ENCODE results near the gene PHRF1.

PHRF1 gene
- 105 to 131 (median 118) reads per million in 3 donors for total RNA-seq

- DNase-seq: peak; percentile 91 to 94 (median 93)
- H3K36me3 ChIP-seq (ENCODE audit: control insufficient read depth, insufficient read depth, low read length): no peaks in the 10 kb centered on the region
- H3K4me3 ChIP-seq (ENCODE audit: insufficient read depth, low read depth, low read length, poor library complexity, severe bottlenecking): peak within 1 kb of the TSS; percentile 88
- H3K4me1 ChIP-seq (ENCODE audit: control insufficient read depth, insufficient read depth, low read length, poor library complexity, severe bottlenecking): peaks cover 50% of the 10 kb centered on the region
- no peaks in the 10 kb centered on the region for H3K27me3 ChIP-seq (replicated peaks; ENCODE audit: control insufficient read depth, insufficient read depth, low read length, poor library complexity, severe bottlenecking)
- H3K9me3 ChIP-seq (ENCODE audit: control insufficient read depth, low read length): no peaks in the 10 kb centered on the region
- H3K27ac ChIP-seq (ENCODE audit: insufficient read depth, low read length, poor library complexity, severe bottlenecking): peak within 1 kb of the TSS; percentile 92
Observed at GRCh38 chr11:575996-576768, at the start of gene PHRF1. PHRF1 (plus strand) TSS chr11:576470; CDS start chr11:581513, 5,043 bp downstream.

GRCh38 chr11:528166-528814, 48.0 kb upstream of the PHRF1 start:
- Histone ChIP-seq H3K27ac (ENCODE audit: insufficient read depth, low read length, poor library complexity, severe bottlenecking) (no peak overlapping the region), H3K27me3 (replicated peaks; ENCODE audit: control insufficient read depth, insufficient read depth, low read length, poor library complexity, severe bottlenecking) (no peaks in the 10 kb centered on the region), H3K36me3 (ENCODE audit: control insufficient read depth, insufficient read depth, low read length) (peaks cover 16% of the 10 kb centered on the region), H3K4me3 (ENCODE audit: insufficient read depth, low read depth, low read length, poor library complexity, severe bottlenecking) (no peak overlapping the region), H3K9me3 (ENCODE audit: control insufficient read depth, low read length) (no peaks in the 10 kb centered on the region), H3K4me1 (ENCODE audit: control insufficient read depth, insufficient read depth, low read length, poor library complexity, severe bottlenecking) (no peaks in the 10 kb centered on the region)
- DNase-seq: no peak

- Histone ChIP-seq H3K4me3 (ENCODE audit: insufficient read depth, low read depth, low read length, poor library complexity, severe bottlenecking) (no peak overlapping the region), H3K27me3 (replicated peaks; ENCODE audit: control insufficient read depth, insufficient read depth, low read length, poor library complexity, severe bottlenecking) (no peaks in the 10 kb centered on the region), H3K27ac (ENCODE audit: insufficient read depth, low read length, poor library complexity, severe bottlenecking) (no peak overlapping the region), H3K36me3 (ENCODE audit: control insufficient read depth, insufficient read depth, low read length) (peaks cover 16% of the 10 kb centered on the region), H3K4me1 (ENCODE audit: control insufficient read depth, insufficient read depth, low read length, poor library complexity, severe bottlenecking) (peaks cover 5% of the 10 kb centered on the region), H3K9me3 (ENCODE audit: control insufficient read depth, low read length) (no peaks in the 10 kb centered on the region)
- DNase-seq: no peak
Observed at GRCh38 chr11:528815-529727, 47.2 kb upstream of the PHRF1 start.

- DNase-seq: no peak
- H3K27ac ChIP-seq (ENCODE audit: insufficient read depth, low read length, poor library complexity, severe bottlenecking): no peak overlapping the region
- H3K27me3 ChIP-seq (replicated peaks; ENCODE audit: control insufficient read depth, insufficient read depth, low read length, poor library complexity, severe bottlenecking): no peaks in the 10 kb centered on the region
- H3K36me3 ChIP-seq (ENCODE audit: control insufficient read depth, insufficient read depth, low read length): peaks cover 16% of the 10 kb centered on the region
- H3K4me3 ChIP-seq (ENCODE audit: insufficient read depth, low read depth, low read length, poor library complexity, severe bottlenecking): no peak overlapping the region
- H3K4me1 ChIP-seq (ENCODE audit: control insufficient read depth, insufficient read depth, low read length, poor library complexity, severe bottlenecking): peaks cover 12% of the 10 kb centered on the region
- no peaks in the 10 kb centered on the region for H3K9me3 ChIP-seq (ENCODE audit: control insufficient read depth, low read length)
Observed at GRCh38 chr11:529728-530411, 46.4 kb upstream of the PHRF1 start.

GRCh38 chr11:530960-531831, 45.1 kb upstream of the PHRF1 start:
- H3K9me3 ChIP-seq (ENCODE audit: control insufficient read depth, low read length): no peaks in the 10 kb centered on the region
- peaks cover 16% of the 10 kb centered on the region for H3K36me3 ChIP-seq (ENCODE audit: control insufficient read depth, insufficient read depth, low read length)
- no peak overlapping the region for H3K4me3 ChIP-seq (ENCODE audit: insufficient read depth, low read depth, low read length, poor library complexity, severe bottlenecking)
- no peaks in the 10 kb centered on the region for H3K27me3 ChIP-seq (replicated peaks; ENCODE audit: control insufficient read depth, insufficient read depth, low read length, poor library complexity, severe bottlenecking)
- no peak for DNase-seq
- H3K27ac ChIP-seq (ENCODE audit: insufficient read depth, low read length, poor library complexity, severe bottlenecking): no peak overlapping the region
- H3K4me1 ChIP-seq (ENCODE audit: control insufficient read depth, insufficient read depth, low read length, poor library complexity, severe bottlenecking): peaks cover 15% of the 10 kb centered on the region

GRCh38 chr11:531919-532526, 44.2 kb upstream of the PHRF1 start:
- no peaks in the 10 kb centered on the region for H3K9me3 ChIP-seq (ENCODE audit: control insufficient read depth, low read length)
- peaks cover 16% of the 10 kb centered on the region for H3K36me3 ChIP-seq (ENCODE audit: control insufficient read depth, insufficient read depth, low read length)
- H3K4me1 ChIP-seq (ENCODE audit: control insufficient read depth, insufficient read depth, low read length, poor library complexity, severe bottlenecking): peaks cover 22% of the 10 kb centered on the region
- H3K27me3 ChIP-seq (replicated peaks; ENCODE audit: control insufficient read depth, insufficient read depth, low read length, poor library complexity, severe bottlenecking): no peaks in the 10 kb centered on the region
- no peak overlapping the region for H3K27ac ChIP-seq (ENCODE audit: insufficient read depth, low read length, poor library complexity, severe bottlenecking)
- no peak overlapping the region for H3K4me3 ChIP-seq (ENCODE audit: insufficient read depth, low read depth, low read length, poor library complexity, severe bottlenecking)
- DNase-seq: no peak

- H3K27ac ChIP-seq (ENCODE audit: insufficient read depth, low read length, poor library complexity, severe bottlenecking): no peak overlapping the region
- peaks cover 16% of the 10 kb centered on the region for H3K36me3 ChIP-seq (ENCODE audit: control insufficient read depth, insufficient read depth, low read length)
- H3K4me3 ChIP-seq (ENCODE audit: insufficient read depth, low read depth, low read length, poor library complexity, severe bottlenecking): no peak overlapping the region
- no peak for DNase-seq
- H3K4me1 ChIP-seq (ENCODE audit: control insufficient read depth, insufficient read depth, low read length, poor library complexity, severe bottlenecking): peaks cover 26% of the 10 kb centered on the region
- H3K27me3 ChIP-seq (replicated peaks; ENCODE audit: control insufficient read depth, insufficient read depth, low read length, poor library complexity, severe bottlenecking): no peaks in the 10 kb centered on the region
- no peaks in the 10 kb centered on the region for H3K9me3 ChIP-seq (ENCODE audit: control insufficient read depth, low read length)
Observed at GRCh38 chr11:532527-532985, 43.7 kb upstream of the PHRF1 start.

GRCh38 chr11:532986-533585, 43.2 kb upstream of the PHRF1 start:
- Histone ChIP-seq H3K27ac (ENCODE audit: insufficient read depth, low read length, poor library complexity, severe bottlenecking) (no peak overlapping the region), H3K36me3 (ENCODE audit: control insufficient read depth, insufficient read depth, low read length) (peaks cover 16% of the 10 kb centered on the region), H3K4me3 (ENCODE audit: insufficient read depth, low read depth, low read length, poor library complexity, severe bottlenecking) (no peak overlapping the region), H3K27me3 (replicated peaks; ENCODE audit: control insufficient read depth, insufficient read depth, low read length, poor library complexity, severe bottlenecking) (no peaks in the 10 kb centered on the region), H3K4me1 (ENCODE audit: control insufficient read depth, insufficient read depth, low read length, poor library complexity, severe bottlenecking) (peaks cover 31% of the 10 kb centered on the region), H3K9me3 (ENCODE audit: control insufficient read depth, low read length) (no peaks in the 10 kb centered on the region)
- no peak for DNase-seq

Measured in effector memory CD4-positive, alpha-beta T cell (primary cell).